ENCODE measurements around the gene SLC12A5.

SLC12A5 gene

DNA sequence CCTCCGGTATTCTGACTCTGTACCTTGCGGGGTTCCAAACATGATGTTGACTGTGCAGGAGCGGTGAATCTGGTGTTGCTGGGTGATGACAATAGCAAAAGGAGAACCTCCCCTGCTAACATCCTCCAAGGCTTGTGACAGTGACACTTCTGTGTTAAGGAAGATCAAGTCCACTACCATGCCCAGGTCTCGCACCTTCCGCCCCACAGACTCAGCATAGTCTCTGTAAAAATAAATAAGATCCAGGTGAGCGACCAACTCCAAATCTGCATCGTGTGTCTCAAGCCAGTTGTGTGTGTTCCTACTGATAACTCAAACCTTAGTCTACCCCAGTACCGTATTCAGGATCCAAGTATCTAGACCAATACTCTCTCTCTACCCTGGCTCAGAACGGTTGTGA, 36.0 kb downstream of the SLC12A5 start:
- peaks cover 3% of the 10 kb centered on the region; the same call in 1 of the 2 replicates for H3K27me3 ChIP-seq (ENCODE audit: control insufficient read depth, insufficient read depth, low read length)
- H3K4me3 ChIP-seq (ENCODE audit: low read depth, low read length), result no peak overlapping the region
- no peaks in the 10 kb centered on the region for H3K9me3 ChIP-seq (ENCODE audit: control insufficient read depth, insufficient read depth, low read depth, low read length)
- H3K27ac ChIP-seq (ENCODE audit: low read depth, low read length), result no peak overlapping the region
- 0 out of 2 replicates have a peak, but pooled peaks cover 2% of the 10 kb centered on the region for H3K4me1 ChIP-seq (ENCODE audit: control insufficient read depth, insufficient read depth, low read length)
- H3K36me3 ChIP-seq (ENCODE audit: control insufficient read depth, insufficient read depth, low read length), result peaks cover 91% of the 10 kb centered on the region
- H3K9ac ChIP-seq (ENCODE audit: low read length), result no peak overlapping the region

DNA sequence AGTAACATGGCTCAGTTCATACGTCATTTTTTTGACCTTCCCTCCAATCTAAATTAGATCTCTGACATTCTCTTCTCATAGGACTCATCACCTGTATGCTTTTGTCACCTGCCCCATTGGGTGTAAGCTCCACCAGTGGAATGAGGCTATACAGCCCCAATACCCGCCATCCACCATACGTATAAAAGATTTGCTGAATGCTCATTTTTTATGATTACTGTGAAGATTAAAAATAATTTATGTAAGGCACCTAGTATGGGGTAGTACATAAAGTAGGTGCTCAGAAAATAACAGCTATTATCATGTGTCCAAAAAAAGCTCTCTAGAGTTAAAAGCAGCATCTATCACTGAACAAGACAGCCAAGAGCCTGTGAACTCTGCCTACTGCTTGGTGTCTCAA, 36.7 kb downstream of the SLC12A5 start:
- no peak overlapping the region for H3K9ac ChIP-seq (ENCODE audit: low read length)

DNA sequence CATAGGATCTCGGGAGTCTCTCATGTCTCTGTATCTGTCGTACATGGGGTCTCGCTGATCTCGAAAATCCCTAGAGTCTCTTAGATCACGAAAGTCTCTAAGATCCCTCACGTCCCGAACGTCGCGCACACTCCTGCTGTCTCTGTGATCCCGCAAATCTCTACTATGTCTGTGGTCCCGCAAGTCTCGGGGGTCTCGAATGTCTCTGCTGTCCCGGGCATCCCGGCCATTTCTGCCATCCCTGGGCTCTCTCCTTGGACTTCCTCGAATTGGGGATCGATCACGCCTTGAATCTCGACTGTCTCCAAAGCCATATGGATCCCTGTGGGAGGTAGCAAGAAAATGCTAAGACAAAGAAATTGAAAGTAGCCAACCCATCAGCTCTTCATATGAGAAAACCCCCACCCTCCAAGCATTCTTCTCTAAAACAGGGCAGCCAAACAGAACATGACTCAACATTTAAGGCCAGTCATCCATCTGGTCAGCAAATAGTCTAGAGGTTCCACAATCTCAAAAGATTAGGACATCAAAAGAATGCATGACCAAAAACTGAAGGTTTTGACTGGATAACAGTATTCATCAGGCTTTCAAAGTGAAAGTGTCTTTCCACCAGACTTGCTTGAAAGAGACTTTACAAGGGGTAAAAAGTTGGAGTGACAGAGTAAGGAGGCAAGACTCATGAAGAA, 41.3 kb downstream of the SLC12A5 start:
- peaks cover 54% of the 10 kb centered on the region for H3K36me3 ChIP-seq (ENCODE audit: control insufficient read depth, insufficient read depth, low read length)
- peaks cover 28% of the 10 kb centered on the region for H3K4me1 ChIP-seq (ENCODE audit: control insufficient read depth, insufficient read depth, low read length)
- H3K27me3 ChIP-seq (ENCODE audit: control insufficient read depth, insufficient read depth, low read length), result no peaks in the 10 kb centered on the region
- no peak overlapping the region for H3K4me3 ChIP-seq (ENCODE audit: low read depth, low read length)
- peak overlapping the region; percentile 6; the same call in 1 of the 2 replicates for H3K27ac ChIP-seq (ENCODE audit: low read depth, low read length)
- no peak overlapping the region for H3K9ac ChIP-seq (ENCODE audit: low read length)
- H3K9me3 ChIP-seq (ENCODE audit: control insufficient read depth, insufficient read depth, low read depth, low read length), result no peaks in the 10 kb centered on the region

More for the DNA sequence above, 36.7 kb downstream of the SLC12A5 start:
- Histone ChIP-seq H3K27me3 (ENCODE audit: control insufficient read depth, insufficient read depth, low read length) (no peaks in the 10 kb centered on the region), H3K27ac (ENCODE audit: low read depth, low read length) (no peak overlapping the region), H3K4me3 (ENCODE audit: low read depth, low read length) (no peak overlapping the region), H3K9me3 (ENCODE audit: control insufficient read depth, insufficient read depth, low read depth, low read length) (no peaks in the 10 kb centered on the region), H3K36me3 (ENCODE audit: control insufficient read depth, insufficient read depth, low read length) (peaks cover 93% of the 10 kb centered on the region), H3K4me1 (ENCODE audit: control insufficient read depth, insufficient read depth, low read length) (0 out of 2 replicates have a peak, but pooled peaks cover under 1% of the 10 kb centered on the region)

DNA sequence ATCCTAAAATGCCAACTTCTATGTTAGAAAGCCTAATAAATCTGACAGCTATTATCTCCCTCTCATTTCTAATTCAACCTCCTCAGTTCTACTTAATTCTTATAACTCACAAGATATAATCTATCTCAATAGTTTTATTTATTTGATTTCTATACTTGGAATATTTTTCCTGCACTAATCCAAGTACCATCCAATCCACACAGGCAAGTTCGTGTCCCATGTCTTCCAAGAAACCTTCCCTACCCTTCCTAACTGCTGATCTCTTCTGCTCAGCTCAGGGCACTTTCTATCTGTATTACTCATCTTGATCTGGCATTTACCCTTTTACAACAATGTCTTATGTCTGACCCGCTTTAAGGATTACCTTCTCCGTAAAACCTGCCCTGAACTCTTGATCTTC, 42.6 kb downstream of the SLC12A5 start:
- Histone ChIP-seq H3K36me3 (ENCODE audit: control insufficient read depth, insufficient read depth, low read length) (peaks cover 48% of the 10 kb centered on the region), H3K27ac (ENCODE audit: low read depth, low read length) (no peak overlapping the region), H3K4me1 (ENCODE audit: control insufficient read depth, insufficient read depth, low read length) (peaks cover 33% of the 10 kb centered on the region), H3K27me3 (ENCODE audit: control insufficient read depth, insufficient read depth, low read length) (no peaks in the 10 kb centered on the region), H3K9me3 (ENCODE audit: control insufficient read depth, insufficient read depth, low read depth, low read length) (no peaks in the 10 kb centered on the region), H3K4me3 (ENCODE audit: low read depth, low read length) (no peak overlapping the region), H3K9ac (ENCODE audit: low read length) (no peak overlapping the region)

DNA sequence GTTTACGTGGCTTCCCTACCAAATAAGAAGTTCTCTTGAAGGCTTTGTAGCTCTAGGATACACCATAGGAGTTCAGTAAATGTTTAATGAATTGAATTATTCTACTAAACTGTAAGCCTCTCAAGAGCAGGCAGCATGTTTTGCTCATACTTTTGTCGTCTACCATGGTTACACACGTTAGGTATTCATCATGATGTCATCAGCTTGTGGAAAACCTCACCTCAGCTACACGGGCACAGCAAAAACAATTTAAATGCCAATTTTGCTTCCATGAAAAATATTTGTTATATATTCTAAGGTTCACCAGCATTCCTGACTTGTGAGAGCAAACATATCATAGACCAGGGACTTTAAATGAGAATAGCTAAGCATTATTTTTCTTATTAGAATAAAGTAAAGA, 44.0 kb downstream of the SLC12A5 start:
- Histone ChIP-seq H3K27me3 (ENCODE audit: control insufficient read depth, insufficient read depth, low read length) (no peaks in the 10 kb centered on the region), H3K9ac (ENCODE audit: low read length) (no peak overlapping the region), H3K4me1 (ENCODE audit: control insufficient read depth, insufficient read depth, low read length) (peaks cover 37% of the 10 kb centered on the region), H3K9me3 (ENCODE audit: control insufficient read depth, insufficient read depth, low read depth, low read length) (no peaks in the 10 kb centered on the region), H3K27ac (ENCODE audit: low read depth, low read length) (no peak overlapping the region), H3K4me3 (ENCODE audit: low read depth, low read length) (no peak overlapping the region), H3K36me3 (ENCODE audit: control insufficient read depth, insufficient read depth, low read length) (peaks cover 42% of the 10 kb centered on the region)

DNA sequence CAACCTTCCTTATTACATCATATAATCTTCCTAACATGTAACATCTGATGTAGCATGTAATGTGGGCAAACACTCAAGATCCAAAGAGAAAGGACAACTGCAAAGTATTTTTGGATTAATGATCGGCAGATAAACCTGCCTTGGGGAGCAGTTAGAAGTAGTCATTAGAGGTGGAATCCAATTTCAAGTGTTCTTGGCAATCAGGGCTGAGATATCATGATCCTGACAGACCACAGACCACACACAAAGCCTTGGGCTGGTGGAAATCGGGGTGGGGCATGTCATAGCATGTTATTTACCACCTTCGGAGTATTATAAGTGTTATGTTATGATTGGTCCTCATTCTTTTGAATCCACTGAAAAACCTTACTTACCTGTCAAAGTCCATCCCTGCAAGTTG, 44.4 kb downstream of the SLC12A5 start:
- no peak overlapping the region for H3K9ac ChIP-seq (ENCODE audit: low read length)
- H3K36me3 ChIP-seq (ENCODE audit: control insufficient read depth, insufficient read depth, low read length), result peaks cover 42% of the 10 kb centered on the region
- no peaks in the 10 kb centered on the region for H3K27me3 ChIP-seq (ENCODE audit: control insufficient read depth, insufficient read depth, low read length)
- no peaks in the 10 kb centered on the region for H3K9me3 ChIP-seq (ENCODE audit: control insufficient read depth, insufficient read depth, low read depth, low read length)
- H3K27ac ChIP-seq (ENCODE audit: low read depth, low read length), result no peak overlapping the region
- H3K4me1 ChIP-seq (ENCODE audit: control insufficient read depth, insufficient read depth, low read length), result peaks cover 37% of the 10 kb centered on the region
- no peak overlapping the region for H3K4me3 ChIP-seq (ENCODE audit: low read depth, low read length)

DNA sequence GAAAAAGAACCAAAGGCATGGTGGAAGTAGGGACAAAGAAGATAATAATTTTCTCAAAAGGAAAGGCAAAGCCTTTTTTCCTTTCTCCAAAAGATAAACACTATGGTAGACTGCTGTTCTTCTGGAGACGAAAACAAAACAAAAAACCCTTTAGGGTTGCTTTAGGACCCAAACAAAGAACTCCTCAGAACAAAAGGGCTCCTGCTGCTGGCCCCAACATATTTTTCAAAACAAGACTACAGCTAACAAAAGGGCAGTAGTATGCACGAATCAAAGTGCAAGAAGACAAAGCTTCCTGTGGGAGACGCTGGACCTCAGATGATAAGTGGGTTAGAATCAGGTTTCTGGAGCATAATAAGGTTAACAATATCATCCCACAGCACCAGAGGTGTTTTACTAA, 45.0 kb downstream of the SLC12A5 start:
- Histone ChIP-seq H3K27ac (ENCODE audit: low read depth, low read length) (no peak overlapping the region), H3K27me3 (ENCODE audit: control insufficient read depth, insufficient read depth, low read length) (no peaks in the 10 kb centered on the region), H3K4me3 (ENCODE audit: low read depth, low read length) (no peak overlapping the region), H3K36me3 (ENCODE audit: control insufficient read depth, insufficient read depth, low read length) (peaks cover 44% of the 10 kb centered on the region), H3K4me1 (ENCODE audit: control insufficient read depth, insufficient read depth, low read length) (peaks cover 37% of the 10 kb centered on the region), H3K9me3 (ENCODE audit: control insufficient read depth, insufficient read depth, low read depth, low read length) (no peaks in the 10 kb centered on the region), H3K9ac (ENCODE audit: low read length) (no peak overlapping the region)

DNA sequence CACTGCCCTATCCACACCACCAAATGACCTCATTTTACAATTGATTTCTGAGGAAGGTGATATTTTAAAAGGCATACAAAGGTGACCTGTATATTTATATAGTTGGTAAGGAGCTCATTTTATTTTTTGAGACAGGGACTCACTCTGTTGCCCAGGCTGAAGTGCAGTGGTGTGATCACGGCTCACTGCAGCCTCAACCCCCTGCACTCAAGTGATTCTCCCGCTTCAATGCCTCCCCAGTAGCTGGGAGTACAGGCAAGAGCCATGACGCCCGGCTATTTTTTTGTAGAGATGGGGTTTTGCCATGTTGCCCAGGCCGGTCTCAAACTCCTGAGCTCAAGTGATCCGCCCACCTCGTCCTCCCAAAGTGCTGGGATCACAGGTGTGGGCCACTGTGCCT, 47.8 kb downstream of the SLC12A5 start:
- H3K4me3 ChIP-seq (ENCODE audit: low read depth, low read length), result no peak overlapping the region
- H3K27me3 ChIP-seq (ENCODE audit: control insufficient read depth, insufficient read depth, low read length), result no peaks in the 10 kb centered on the region
- H3K27ac ChIP-seq (ENCODE audit: low read depth, low read length), result no peak overlapping the region
- peaks cover 36% of the 10 kb centered on the region for H3K36me3 ChIP-seq (ENCODE audit: control insufficient read depth, insufficient read depth, low read length)
- no peak overlapping the region for H3K9ac ChIP-seq (ENCODE audit: low read length)
- H3K9me3 ChIP-seq (ENCODE audit: control insufficient read depth, insufficient read depth, low read depth, low read length), result no peaks in the 10 kb centered on the region
- peaks cover 34% of the 10 kb centered on the region for H3K4me1 ChIP-seq (ENCODE audit: control insufficient read depth, insufficient read depth, low read length)

DNA sequence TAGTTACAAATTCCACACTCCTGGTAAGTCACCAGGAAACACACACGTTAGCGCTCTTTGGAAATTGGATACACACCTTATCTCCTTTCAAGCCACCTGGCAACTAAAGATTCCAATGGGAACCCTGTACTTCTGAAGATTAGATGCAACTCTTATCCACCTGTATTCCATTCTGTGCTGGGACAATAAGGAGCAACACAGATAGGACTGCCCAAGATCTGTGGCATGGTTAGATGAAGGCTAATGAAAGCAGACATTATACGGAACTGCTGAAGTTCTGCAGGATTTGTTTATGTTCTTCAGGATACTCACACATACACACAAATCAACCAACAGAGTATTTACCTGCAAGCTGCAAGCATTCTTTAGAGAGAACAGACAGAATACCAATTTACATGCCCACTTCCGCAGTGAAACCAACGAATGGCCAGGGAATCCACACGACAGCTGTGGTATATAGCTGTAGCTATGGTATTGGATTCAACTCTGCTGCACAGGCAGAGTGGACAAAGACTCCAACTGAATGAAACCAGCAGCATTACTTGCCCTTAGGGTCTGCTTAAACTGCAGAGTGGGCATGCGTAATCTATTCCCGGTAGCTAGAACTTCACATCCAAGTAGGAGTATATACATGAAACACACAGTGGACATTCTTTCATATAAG, 48.8 kb downstream of the SLC12A5 start:
- no peak overlapping the region for H3K4me3 ChIP-seq (ENCODE audit: low read depth, low read length)
- H3K27ac ChIP-seq (ENCODE audit: low read depth, low read length), result no peak overlapping the region
- H3K4me1 ChIP-seq (ENCODE audit: control insufficient read depth, insufficient read depth, low read length), result peaks cover 30% of the 10 kb centered on the region
- peaks cover 36% of the 10 kb centered on the region for H3K36me3 ChIP-seq (ENCODE audit: control insufficient read depth, insufficient read depth, low read length)
- no peaks in the 10 kb centered on the region for H3K27me3 ChIP-seq (ENCODE audit: control insufficient read depth, insufficient read depth, low read length)
- no peak overlapping the region for H3K9ac ChIP-seq (ENCODE audit: low read length)
- H3K9me3 ChIP-seq (ENCODE audit: control insufficient read depth, insufficient read depth, low read depth, low read length), result no peaks in the 10 kb centered on the region

DNA sequence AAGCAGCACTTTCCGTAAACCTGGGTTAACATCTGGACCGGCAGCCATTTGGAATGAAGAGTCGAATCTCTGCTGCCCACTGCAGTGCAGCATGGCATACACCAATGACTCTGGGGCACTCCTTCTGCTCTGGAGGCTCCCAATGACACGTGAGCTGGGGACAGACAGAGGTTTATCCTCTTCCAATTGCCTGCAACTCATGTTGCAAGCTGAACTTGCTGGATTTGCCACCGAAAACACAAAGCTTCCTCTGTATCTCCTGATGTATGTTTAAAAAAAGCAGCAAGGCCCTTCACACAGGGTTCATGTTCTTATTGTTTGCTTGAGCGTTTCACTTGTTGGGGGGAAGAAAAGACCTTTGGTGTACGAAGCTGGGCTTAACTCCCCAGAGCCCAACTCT, 49.9 kb downstream of the SLC12A5 start:
- Histone ChIP-seq H3K9me3 (ENCODE audit: control insufficient read depth, insufficient read depth, low read depth, low read length) (no peaks in the 10 kb centered on the region), H3K4me1 (ENCODE audit: control insufficient read depth, insufficient read depth, low read length) (peaks cover 20% of the 10 kb centered on the region), H3K9ac (ENCODE audit: low read length) (no peak overlapping the region), H3K4me3 (ENCODE audit: low read depth, low read length) (no peak overlapping the region), H3K27me3 (ENCODE audit: control insufficient read depth, insufficient read depth, low read length) (no peaks in the 10 kb centered on the region), H3K27ac (ENCODE audit: low read depth, low read length) (no peak overlapping the region), H3K36me3 (ENCODE audit: control insufficient read depth, insufficient read depth, low read length) (peaks cover 36% of the 10 kb centered on the region)

DNA sequence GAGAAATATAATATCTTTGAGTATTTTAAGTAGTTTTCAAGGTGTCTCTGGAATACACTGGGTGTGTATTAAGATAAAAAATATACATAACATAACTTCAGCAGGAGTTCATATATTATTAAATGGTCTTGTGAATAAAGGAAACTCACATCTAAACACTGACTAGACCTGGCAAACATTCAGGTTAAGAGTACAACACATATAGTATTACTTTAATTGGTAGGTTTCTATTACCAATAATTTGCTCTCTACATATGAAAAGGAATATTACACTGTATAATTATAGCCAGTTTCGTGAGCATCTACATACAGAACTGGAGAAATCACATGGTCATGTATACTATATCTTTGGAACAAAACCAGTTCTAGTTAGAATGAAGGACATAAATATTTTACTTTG, 52.1 kb downstream of the SLC12A5 start:
- H3K4me1 ChIP-seq (ENCODE audit: control insufficient read depth, insufficient read depth, low read length), result peaks cover 6% of the 10 kb centered on the region

More for the DNA sequence above, 52.1 kb downstream of the SLC12A5 start:
- Histone ChIP-seq H3K4me3 (ENCODE audit: low read depth, low read length) (no peak overlapping the region), H3K9me3 (ENCODE audit: control insufficient read depth, insufficient read depth, low read depth, low read length) (no peaks in the 10 kb centered on the region), H3K36me3 (ENCODE audit: control insufficient read depth, insufficient read depth, low read length) (peaks cover 24% of the 10 kb centered on the region), H3K27me3 (ENCODE audit: control insufficient read depth, insufficient read depth, low read length) (no peaks in the 10 kb centered on the region), H3K27ac (ENCODE audit: low read depth, low read length) (no peak overlapping the region), H3K9ac (ENCODE audit: low read length) (no peak overlapping the region)

Data from HUES6 (cell line).